ENCODE results near the gene SYCP3.

DNA sequence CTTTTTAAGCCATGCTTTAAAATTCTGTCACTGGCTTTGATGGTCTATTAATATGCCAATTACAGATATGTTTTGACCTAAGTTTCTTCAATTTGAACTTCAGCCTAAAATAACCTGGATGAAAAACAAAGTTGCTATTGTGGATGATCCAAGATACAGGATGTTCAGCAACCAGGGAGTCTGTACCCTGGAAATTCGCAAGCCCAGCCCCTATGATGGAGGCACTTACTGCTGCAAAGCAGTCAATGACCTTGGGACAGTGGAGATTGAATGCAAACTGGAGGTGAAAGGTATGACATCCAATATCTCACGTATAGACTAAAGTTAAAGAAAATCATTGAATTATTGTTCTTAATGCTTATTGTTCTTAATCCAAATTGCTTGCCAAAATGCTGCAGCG, 59.0 kb downstream of the SYCP3 start:
- TF ChIP-seq, protein P1, sequence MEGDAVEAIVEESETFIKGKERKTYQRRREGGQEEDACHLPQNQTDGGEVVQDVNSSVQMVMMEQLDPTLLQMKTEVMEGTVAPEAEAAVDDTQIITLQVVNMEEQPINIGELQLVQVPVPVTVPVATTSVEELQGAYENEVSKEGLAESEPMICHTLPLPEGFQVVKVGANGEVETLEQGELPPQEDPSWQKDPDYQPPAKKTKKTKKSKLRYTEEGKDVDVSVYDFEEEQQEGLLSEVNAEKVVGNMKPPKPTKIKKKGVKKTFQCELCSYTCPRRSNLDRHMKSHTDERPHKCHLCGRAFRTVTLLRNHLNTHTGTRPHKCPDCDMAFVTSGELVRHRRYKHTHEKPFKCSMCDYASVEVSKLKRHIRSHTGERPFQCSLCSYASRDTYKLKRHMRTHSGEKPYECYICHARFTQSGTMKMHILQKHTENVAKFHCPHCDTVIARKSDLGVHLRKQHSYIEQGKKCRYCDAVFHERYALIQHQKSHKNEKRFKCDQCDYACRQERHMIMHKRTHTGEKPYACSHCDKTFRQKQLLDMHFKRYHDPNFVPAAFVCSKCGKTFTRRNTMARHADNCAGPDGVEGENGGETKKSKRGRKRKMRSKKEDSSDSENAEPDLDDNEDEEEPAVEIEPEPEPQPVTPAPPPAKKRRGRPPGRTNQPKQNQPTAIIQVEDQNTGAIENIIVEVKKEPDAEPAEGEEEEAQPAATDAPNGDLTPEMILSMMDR (IDR thresholded peaks at IDR 0.05) = no peak
- TF ChIP-seq POLR2AphosphoS5 (IDR thresholded peaks at IDR 0.05) (no peak), EP300 (IDR thresholded peaks at IDR 0.05) (no peak)

Data from esophagus muscularis mucosa (tissue), 4 donors.